GM15510 (cell line): ENCODE data around the gene WFIKKN2.

ENCODE experiments used
- POLR2A ChIP-seq: IDR thresholded peaks from 3 replicates; pipeline ENCODE4 v1.6.1; 2011; ENCODE audit warnings: borderline replicate concordance; ENCODE audit not compliant: insufficient read length; ENCODE audit errors: extremely low read depth

WFIKKN2 gene

GRCh38 chr17:50868602-50869001 lies 33.2 kb downstream of the WFIKKN2 start:
- no peak for TF ChIP-seq POLR2A

GRCh38 chr17:50871364-50871763 lies 36.0 kb downstream of the WFIKKN2 start:
- no peak for TF ChIP-seq POLR2A

GRCh38 chr17:50871898-50872297 lies 36.5 kb downstream of the WFIKKN2 start:
- no peak for TF ChIP-seq POLR2A

- no peak for TF ChIP-seq POLR2A
Observed at GRCh38 chr17:50872710-50873424, 37.5 kb downstream of the WFIKKN2 start.

- TF ChIP-seq POLR2A, result no peak
Observed at GRCh38 chr17:50875074-50875473, 39.7 kb downstream of the WFIKKN2 start.

GRCh38 chr17:50877838-50878237 lies 42.5 kb downstream of the WFIKKN2 start:
- no peak for TF ChIP-seq POLR2A

- TF ChIP-seq POLR2A, result no peak
Observed at GRCh38 chr17:50879086-50879485, 43.7 kb downstream of the WFIKKN2 start.

- TF ChIP-seq POLR2A, result no peak
Observed at GRCh38 chr17:50881182-50881581, 45.8 kb downstream of the WFIKKN2 start.

- TF ChIP-seq POLR2A, result no peak
Observed at GRCh38 chr17:50882851-50883250, 47.5 kb downstream of the WFIKKN2 start.

GRCh38 chr17:50883850-50884438 lies 48.6 kb downstream of the WFIKKN2 start:
- no peak for TF ChIP-seq POLR2A

- no peak for TF ChIP-seq POLR2A
Observed at GRCh38 chr17:50884439-50885311, 49.3 kb downstream of the WFIKKN2 start.

GRCh38 chr17:50887705-50888245 lies 52.4 kb downstream of the WFIKKN2 start:
- no peak for TF ChIP-seq POLR2A

GRCh38 chr17:50889528-50890118 lies 54.2 kb downstream of the WFIKKN2 start:
- no peak for TF ChIP-seq POLR2A

- TF ChIP-seq POLR2A, result no peak
Observed at GRCh38 chr17:50890675-50891516, 55.5 kb downstream of the WFIKKN2 start.
